Measurements from ENCODE around the gene E2F6.
"Not testable (repeated sequence)": the region's sequence is repeated elsewhere in the genome, so short reads cannot be mapped to it uniquely, and the experiment has no call there.

E2F6 gene

DNA sequence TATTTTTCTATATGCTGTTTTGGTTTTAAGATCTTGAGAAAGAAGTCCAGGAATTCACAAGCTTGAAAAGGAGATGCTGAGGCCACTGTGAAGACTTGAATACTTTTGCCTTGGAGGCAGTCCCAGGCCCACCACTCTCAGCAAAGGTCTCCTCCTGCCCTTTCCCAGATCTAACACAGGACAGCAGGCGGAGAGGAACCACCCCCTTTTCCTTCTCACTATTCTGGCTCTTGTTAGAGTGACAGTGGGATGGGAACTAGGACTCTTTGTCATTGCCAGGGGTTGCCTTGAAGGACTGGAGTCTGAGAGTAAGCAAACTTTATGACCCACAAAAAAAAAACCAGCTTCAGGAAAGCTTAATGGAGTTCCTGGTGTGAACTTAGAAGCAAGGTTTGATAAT, 54.7 kb downstream of the E2F6 start:
- DNase-seq, result no peak

DNA sequence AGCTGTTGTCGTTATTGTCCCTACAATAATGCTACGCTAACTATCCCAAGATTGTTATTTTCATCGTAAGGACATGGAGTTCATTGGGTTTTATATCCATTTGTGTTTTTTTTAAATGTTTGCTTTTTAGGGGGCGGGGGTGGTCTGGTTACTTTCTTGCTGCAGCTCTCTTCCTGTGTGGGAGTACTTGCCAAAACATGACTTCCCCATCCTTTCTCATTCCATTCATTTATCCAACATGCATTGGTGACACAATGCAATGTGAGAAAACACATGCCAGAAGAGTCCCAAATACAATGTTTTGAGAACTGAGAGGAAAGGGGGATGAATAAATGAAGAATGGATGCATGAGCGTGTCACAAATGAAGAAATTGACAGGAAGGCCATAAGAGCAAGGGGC, 55.9 kb downstream of the E2F6 start:
- DNase-seq, result no peak

GRCh38 chr2:11409572-11409959, 56.4 kb downstream of the E2F6 start:
- DNase-seq, result no peak

DNA sequence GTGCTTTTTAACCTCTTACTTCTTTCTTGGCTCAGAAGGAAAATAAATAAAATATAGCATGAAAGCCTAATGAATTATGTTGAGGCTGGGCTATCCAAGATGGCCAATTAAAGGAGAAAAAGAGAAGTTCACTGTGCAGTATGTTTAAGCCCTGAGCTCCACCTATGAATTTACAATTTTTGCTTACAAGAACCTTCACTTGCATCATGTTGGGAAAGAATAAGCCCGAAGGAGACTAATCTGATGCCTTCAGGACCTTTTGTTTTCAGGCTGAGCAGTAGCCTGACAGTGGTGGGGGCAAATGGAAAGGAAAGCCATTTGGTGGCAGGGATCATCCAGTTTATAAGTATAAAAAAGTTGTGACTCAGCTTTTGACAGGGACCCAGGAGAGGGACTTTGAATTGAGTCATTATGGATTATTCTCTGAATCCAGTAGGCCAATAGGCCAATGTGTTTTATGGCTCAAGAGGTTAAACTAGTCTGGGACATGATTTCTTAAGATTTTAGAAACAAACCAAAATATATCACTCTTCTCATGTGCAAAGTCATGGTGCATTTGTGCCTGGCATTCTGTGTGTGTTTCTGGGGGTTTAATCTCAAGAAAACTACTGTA, 56.9 kb downstream of the E2F6 start:
- DNase-seq, result no peak

- no peak for DNase-seq
These were observed 58.5 kb downstream of the E2F6 start for GRCh38 chr2:11407413-11407812.

DNA sequence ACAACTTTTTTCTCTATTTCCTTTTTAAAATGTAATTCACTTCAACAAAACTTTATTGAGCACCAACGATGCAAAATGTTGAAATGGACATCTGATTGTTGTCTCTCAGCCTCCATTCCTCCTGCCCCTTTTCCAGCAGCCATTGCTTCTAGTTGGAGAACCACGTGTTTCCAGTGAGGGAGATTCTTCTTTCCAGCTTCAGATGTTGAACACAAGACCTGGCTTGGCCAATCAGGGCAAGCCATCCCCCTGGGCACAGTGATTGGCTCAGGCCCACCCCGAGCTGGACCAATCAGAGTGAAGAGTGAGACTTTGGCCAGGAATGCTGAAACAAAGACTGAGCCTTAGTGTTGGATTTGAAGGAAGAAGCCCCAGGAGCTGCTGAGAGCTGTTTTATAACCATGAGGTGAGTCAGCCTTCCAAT, 59.0 kb downstream of the E2F6 start:
- DNase-seq, result no peak

DNA sequence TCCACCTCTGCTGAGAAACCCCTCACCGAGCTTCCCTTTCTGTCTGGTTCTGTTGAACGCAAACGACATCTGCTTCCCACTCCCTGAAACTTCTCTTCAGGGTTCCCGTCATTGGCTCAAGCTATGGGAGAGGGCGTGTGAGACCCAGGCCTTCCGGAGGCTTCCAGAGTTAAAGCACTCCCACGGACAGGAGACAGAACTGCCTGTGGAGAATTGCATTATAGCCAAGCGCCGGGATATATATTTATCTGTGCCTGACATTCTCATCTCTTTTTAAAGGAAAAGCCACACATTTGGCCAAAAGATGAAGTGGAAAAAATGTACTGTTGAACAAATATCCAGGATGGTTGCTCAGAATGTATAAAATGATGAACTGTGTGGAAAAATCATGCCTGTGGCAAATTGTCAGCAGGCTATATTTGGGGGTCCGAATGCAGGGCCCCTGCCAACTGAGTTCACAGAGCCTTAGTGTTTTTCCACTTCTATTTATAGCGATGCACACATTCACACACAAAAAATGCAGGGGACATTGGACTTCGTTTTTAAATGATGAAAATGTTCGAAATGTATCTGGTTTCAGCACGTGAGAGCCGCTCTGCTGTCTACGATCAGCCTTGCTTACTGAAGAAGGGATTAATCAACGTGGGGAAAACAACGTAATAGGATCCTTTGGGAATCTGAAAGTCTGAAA, 59.5 kb downstream of the E2F6 start:
- no peak for DNase-seq

DNA sequence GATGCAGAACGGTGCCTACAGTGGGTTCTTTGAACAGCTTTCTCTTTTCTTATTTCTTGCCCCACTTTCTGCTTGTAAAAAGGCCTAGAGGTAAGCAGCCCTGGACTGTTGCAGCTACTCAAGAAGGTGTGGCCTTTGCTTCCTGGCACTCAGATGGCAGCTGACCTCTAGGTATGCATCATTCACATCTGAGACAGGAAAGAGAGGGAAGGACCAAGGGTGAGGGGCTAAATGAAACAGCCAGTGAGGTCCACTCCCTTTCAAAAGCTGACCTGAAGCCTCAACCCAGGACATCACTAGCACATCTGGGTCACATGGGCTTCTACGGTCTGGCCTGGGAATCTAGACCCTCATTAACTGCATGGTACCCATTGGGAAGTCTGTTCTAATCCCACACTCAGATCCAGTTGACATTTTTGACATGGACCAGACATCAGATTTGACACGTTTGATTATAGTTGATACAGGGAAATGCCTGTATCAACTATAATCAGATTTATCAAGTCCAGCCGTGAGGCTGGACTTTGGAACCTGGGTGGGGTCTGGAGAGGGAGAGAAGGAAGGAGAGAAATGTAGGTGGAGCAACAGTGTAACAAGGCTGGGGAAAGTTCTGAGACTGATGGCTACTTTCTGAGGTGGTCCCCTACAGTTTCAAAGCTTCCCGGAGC, 60.2 kb downstream of the E2F6 start:
- no peak for DNase-seq

- DNase-seq, result not testable (repeated sequence)
These were observed 60.9 kb downstream of the E2F6 start for GRCh38 chr2:11405074-11405406.

DNA sequence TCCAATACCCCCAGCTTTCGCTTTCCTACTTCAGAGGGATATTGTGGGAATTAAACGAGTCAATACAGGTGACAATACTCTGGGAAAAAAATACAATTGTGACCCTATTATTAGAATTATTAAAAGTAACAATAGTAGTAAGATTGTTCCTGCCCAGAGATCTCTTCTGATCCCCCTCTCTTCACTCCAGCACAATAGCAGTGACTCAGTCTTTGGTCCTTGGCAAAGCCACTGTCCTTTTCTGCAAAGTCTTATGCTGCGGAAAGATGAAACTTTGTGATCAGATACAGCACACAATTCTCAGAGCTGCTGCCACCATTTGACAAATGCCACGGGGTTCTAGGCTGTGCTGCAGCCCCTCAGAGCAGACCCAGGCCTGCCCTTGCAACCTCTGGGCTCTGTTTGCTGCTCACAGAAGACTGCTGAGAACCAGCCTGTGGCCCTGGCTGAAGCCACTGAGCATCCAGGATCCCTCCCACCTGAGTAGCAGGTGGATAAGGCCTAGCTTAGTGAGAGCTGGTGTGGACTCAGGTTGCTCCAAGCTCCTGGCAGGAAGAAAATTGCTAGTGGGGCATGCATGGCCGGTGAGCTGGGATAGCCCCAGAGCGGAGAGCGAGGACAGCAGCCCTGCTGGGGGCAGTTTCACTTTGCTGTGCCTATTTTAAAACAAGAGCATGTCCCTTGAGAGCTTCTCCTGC, 61.4 kb downstream of the E2F6 start:
- DNase-seq, result no peak

DNA sequence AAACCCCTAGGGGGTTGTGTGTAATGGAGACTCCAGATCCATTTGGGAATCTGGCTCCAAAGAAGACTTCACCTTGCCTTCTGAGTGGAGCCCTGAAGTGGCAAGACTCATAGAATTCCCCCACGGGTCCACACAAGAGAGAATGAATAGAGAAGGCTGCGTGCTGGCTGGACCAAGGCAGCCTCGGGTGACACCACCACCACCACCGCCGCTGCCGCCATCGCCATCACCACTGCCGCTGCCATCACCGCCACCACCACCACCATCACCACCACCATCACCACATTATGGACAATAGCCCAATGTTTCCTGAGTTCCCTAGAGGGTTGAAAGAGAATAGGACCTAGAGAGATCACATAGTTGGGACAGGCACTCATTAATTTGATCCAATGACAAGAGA, 63.5 kb downstream of the E2F6 start:
- DNase-seq, result no peak

GRCh38 chr2:11399438-11399762, 66.6 kb downstream of the E2F6 start:
- no peak for DNase-seq

DNA sequence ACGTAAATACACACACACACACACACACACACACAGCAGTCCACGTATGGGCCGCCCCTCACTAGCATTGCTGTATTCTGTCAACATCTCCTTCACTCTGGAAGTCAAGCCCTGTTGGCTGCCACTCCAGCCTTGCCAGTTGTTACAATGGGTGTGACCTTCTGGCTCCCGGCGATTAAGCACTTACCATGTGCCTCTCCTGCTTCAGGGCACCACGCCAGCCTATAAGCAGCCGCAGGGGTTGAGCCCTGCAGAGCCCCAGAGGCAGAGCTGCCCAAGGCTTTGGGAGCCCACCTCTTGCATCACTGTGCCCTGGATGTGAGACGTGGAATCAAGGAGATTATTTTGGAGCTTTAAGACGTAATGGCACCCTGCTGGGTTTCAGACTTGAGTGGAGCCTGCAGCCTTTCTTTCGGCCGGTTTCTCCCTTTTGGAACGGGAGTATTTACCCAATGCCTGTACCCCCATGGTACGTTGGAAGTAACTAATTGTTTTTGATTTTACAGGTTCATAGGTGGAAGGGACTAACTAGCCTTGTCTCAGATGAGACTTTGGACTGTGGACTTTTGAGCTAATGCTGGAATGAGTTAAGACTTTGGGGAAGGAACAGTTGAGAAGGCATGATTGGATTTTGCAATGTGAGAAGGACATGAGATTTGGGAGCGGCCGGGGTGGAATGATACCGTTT, 67.1 kb downstream of the E2F6 start:
- DNase-seq, result no peak

DNA sequence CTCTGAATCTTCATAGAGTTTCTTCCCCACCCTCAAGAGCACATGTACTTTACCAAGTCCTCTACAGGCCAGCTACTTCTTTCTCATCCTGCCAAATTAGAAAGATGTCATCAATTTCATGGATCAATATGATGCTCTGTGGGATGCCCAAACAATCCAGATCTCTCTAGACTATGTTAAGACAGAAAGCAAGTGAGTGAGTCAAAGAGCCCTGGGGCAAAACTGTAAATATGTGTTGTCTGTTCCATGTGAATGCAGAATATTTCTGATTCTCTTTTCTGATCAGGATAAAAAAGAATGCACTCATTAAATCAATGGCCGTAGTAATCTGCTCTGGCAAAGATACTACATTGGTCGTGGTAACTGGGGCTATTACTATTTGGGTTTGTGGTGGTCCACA, 68.4 kb downstream of the E2F6 start:
- no peak for DNase-seq

DNA sequence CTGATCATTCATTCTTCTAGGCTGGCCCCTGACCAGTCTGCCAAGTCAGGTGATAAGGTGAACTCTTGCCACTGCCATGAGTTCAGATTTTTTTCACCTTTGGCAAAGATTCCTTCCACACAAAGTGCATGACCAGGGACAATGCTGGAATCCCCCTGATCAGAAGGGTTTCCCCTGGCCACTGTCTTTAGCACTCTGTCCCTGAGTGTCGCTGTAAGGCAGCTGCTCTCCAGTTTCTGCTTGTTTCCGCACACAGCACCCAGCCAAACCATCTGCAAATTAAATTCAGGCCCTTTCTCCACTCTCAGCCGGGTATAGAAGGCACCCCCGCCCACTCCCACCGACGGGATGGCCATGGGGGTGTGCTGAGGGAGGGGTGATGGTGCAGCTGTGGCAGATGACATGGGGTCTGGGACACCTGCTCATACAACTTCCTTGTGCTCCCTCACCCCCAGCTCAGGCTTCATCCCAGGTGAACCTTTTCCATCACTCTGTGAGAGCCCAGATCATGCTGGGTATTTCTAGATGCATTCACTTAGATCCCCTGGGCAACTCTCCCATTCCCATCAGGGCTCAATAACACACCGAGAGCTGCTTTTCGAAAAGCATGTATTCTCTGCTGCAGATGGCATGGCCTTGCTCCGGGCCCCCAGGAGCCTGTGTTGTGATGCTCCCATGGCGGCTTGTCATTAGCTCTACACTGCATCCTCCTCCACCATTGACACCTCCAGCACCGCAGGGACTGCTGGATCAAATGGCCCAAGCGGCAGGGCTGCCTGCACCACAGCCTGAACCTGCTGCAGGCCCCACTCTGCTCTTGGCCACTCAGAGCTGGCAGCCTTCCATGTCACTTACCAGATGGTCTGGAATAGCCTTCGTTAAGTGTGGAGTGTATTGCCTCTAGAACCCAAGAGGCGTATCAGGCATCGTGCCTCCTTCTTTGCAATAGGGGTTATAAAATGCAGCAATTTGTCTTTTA, 69.2 kb downstream of the E2F6 start:
- DNase-seq, result no peak

DNA sequence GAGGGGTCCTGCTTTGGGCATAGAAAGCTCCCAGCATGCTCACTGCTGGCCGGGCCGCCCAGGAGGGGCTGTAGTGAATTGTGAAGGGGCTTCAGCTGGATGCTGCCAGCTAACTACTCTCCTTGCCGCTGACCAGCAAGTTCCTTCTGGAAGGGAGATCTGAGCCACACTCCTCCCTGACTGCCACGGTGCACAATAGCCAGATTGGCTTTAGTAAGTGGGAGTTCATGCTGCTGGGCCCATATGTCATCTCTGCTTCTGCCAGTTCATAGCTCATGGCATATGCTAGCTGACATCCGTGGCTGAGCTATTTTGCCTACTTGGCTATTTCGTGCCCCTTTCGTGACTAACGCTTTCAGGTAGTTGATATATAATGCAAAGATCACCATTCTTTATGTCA, 69.9 kb downstream of the E2F6 start:
- no peak for DNase-seq

DNA sequence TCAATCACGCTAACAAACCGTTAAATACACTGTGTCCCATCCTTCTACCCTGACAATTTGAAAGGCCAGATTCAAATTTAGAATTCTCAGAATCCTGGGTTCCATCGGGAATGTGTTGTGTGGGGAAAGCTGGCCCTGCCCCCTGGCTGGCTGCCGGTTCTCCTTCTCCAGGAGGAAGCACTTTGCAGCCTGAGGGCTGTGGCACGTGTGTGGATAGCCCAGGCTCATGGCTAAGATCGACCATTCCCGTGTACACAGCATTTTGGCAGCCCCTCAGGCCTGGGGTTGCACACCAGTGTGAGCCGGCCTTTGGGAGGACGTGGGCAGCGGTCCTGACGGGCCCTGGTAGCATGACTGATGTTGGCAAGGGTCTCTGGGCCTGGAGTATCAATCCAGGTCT, 70.6 kb downstream of the E2F6 start:
- DNase-seq, result no peak

All from GF-D8 (cell line).